Measurements from ENCODE around the gene DOCK1.

DNA sequence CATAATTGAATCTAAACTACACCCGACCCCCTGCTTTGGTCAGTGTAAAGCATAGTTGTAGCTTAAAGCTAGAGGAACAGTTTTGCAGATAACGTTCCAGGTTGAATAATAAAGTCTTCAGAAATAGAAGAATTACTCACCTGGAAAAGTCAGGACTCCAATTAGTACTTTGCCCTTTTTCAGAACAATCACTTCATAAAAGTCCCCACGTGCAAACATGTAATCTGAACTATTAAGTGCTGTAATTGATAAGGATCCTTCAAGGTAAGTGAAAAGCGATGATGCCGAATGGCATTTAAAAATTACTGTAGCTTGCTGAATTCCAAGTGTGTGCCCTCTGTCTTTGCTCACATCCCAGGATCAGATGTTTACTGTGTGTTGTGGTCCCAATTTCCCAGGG lies 344.8 kb downstream of the DOCK1 start:
- TF ChIP-seq CTCF (IDR thresholded peaks at IDR 0.05) (no peak), POLR2A (IDR thresholded peaks at IDR 0.05) (no peak), POLR2AphosphoS5 (IDR thresholded peaks at IDR 0.05) (no peak)
